B cell (primary cell): Measurements from ENCODE around the gene IRF1. TPM values are rescaled to one million over a fixed set of nuclear protein-coding genes. Genes with fewer than 3 reads are reported as not detected.

Experiments used
- ATAC-seq: fragments of 200-7000 bp; cut with Tn5 transposase; one replicate; pipeline ENCODE4 v1.10.0; 2021; ENCODE audit warnings: low read depth, mild to moderate bottlenecking, moderate number of reproducible peaks, moderate library complexity
- CTCF ChIA-PET: fragments of 350-600 bp; sonication (Branson Sonifier 250); formaldehyde crosslinking; loops from one replicate; lab custom pipeline; 2021; ENCODE audit warnings: antibody characterized with exemption, inconsistent platforms; lab: Charles Lee
- POLR2A ChIA-PET: fragments of 350-600 bp; sonication (Branson Sonifier 250); formaldehyde crosslinking; loops from one replicate; lab custom pipeline; 2021; ENCODE audit warnings: antibody characterized with exemption; lab: Charles Lee
- DNase-seq: peaks from one replicate; pipeline ENCODE4 v3.0.0; 2013
- H2AFZ ChIP-seq: 2 replicates; pipeline ENCODE4 v1.6.1; 2012; ENCODE audit warnings: mild to moderate bottlenecking, low read depth, low read length; ENCODE audit not compliant: insufficient read depth, poor library complexity, severe bottlenecking
- H3K27ac ChIP-seq, 2 donors: 1 replicate in 1 of 2; 2 replicates in 1 of 2; pipeline ENCODE4 v1.5.1; 2012 to 2013; ENCODE audit warnings: low read length in 2 of 2, mild to moderate bottlenecking in 2 of 2, moderate library complexity in 1 of 2
- H3K27me3 ChIP-seq, 4 experiments: fragments of 200-600 bp in 1 of 4; sonication (generic) in 1 of 4; replicated peaks in 1 of 4; 1 replicate in 2 of 4; 2 replicates in 2 of 4; pipeline versions ENCODE4 v1.6.1 to v1.7.0; 2013 to 2016; ENCODE audit warnings: low read length in 3 of 4, mild to moderate bottlenecking in 2 of 4, mixed read lengths in 1 of 4, moderate library complexity in 1 of 4; ENCODE audit not compliant: insufficient read depth in 4 of 4, control insufficient read depth in 3 of 4; ENCODE audit errors: control extremely low read depth in 1 of 4
- H3K36me3 ChIP-seq, 2 experiments: replicated peaks in 1 of 2; 1 replicate in 1 of 2; 2 replicates in 1 of 2; pipeline versions ENCODE4 v1.6.1 to v1.7.1; 2013; ENCODE audit warnings: low read length in 1 of 2; ENCODE audit not compliant: insufficient read depth in 2 of 2, control insufficient read depth in 1 of 2; ENCODE audit errors: control extremely low read depth in 1 of 2, extremely low read depth in 1 of 2
- H3K4me1 ChIP-seq, 2 donors: fragments of 200-600 bp in 1 of 2; sonication (generic) in 1 of 2; 1 replicate in 1 of 2; 2 replicates in 1 of 2; pipeline versions ENCODE4 v1.5.1 to v1.6.1; 2013 to 2017; ENCODE audit warnings: low read length in 2 of 2; ENCODE audit not compliant: control insufficient read depth in 2 of 2, insufficient read depth in 2 of 2
- H3K4me2 ChIP-seq: replicated peaks from 2 replicates; pipeline ENCODE3; 2012; ENCODE audit warnings: mild to moderate bottlenecking, low read depth, low read length; ENCODE audit not compliant: poor library complexity, severe bottlenecking
- H3K4me3 ChIP-seq, 5 experiments: fragments of 200-600 bp in 1 of 5; sonication (generic) in 1 of 5; 1 replicate in 3 of 5; 2 replicates in 2 of 5; pipeline versions ENCODE4 v1.5.1 to v1.7.0; 2011 to 2016; ENCODE audit warnings: low read length in 4 of 5, mild to moderate bottlenecking in 4 of 5, low read depth in 2 of 5, control low read depth in 1 of 5, moderate library complexity in 1 of 5; ENCODE audit not compliant: insufficient read depth in 1 of 5; ENCODE audit errors: control extremely low read depth in 1 of 5, extremely low read depth in 1 of 5
- H3K79me2 ChIP-seq: fragments of 200-600 bp; sonication (generic); one replicate; pipeline ENCODE4 v1.6.0; 2016; ENCODE audit warnings: low read length; ENCODE audit not compliant: control insufficient read depth, insufficient read depth
- H3K9ac ChIP-seq: fragments of 200-600 bp; sonication (generic); 2 replicates; pipeline ENCODE4 v1.6.1; 2017; ENCODE audit warnings: mild to moderate bottlenecking, low read length, moderate library complexity
- H3K9me3 ChIP-seq, 3 donors: one replicate each; pipeline versions ENCODE4 v1.6.1 to v1.7.1; 2013; ENCODE audit warnings: low read length in 2 of 3; ENCODE audit not compliant: control insufficient read depth in 2 of 3, insufficient read depth in 1 of 3; ENCODE audit errors: control extremely low read depth in 1 of 3
- H4K20me1 ChIP-seq: 2 replicates; pipeline ENCODE4 v1.6.0; 2012; ENCODE audit warnings: mild to moderate bottlenecking, low read length; ENCODE audit not compliant: insufficient read depth, control insufficient read depth, poor library complexity, severe bottlenecking
- H3K27ac Mint-ChIP-seq: one replicate; pipeline ENCODE4 v1.8.0; 2021; ENCODE audit warnings: mixed read lengths
- H3K27me3 Mint-ChIP-seq: one replicate; pipeline ENCODE4 v1.8.0; 2021; ENCODE audit warnings: mixed read lengths
- H3K4me1 Mint-ChIP-seq: one replicate; pipeline ENCODE4 v1.8.0; 2021; ENCODE audit warnings: mixed read lengths
- H3K4me3 Mint-ChIP-seq: one replicate; pipeline ENCODE4 v1.8.0; 2021; ENCODE audit warnings: mixed read lengths
- H3K9me3 Mint-ChIP-seq: one replicate; pipeline ENCODE4 v1.8.0; 2022; ENCODE audit warnings: mixed read lengths; ENCODE audit not compliant: insufficient read depth
- EZH2 ChIP-seq: IDR thresholded peaks from 2 replicates; pipeline ENCODE4 v1.6.1; 2012; ENCODE audit warnings: borderline replicate concordance, low read depth, mild to moderate bottlenecking, moderate library complexity, low read length; ENCODE audit not compliant: insufficient read depth, poor library complexity, severe bottlenecking
- WGBS: methylation state at CpG from one replicate; pipeline ENCODE4 v1.1.5; 2013; ENCODE audit warnings: missing lambda C conversion rate; ENCODE audit not compliant: insufficient coverage; 5-methylcytosine and 5-hydroxymethylcytosine counted together
- intact Hi-C: fragments of 100-400 bp; cut with micrococcal nuclease; formaldehyde crosslinking; loops from one replicate; pipeline ENCODE4 v1.10.0; 2022
- polyA plus RNA-seq: library from polyadenylated mRNA; depleted of rRNA; stranded (reverse); fragments of >200 nt; gene quantifications from 2 replicates; pipeline ENCODE4 v1.2.3, GENCODE V29; 2012
- total RNA-seq, 2 donors: library from RNA; stranded (reverse); fragments of 120-200 nt in 1 of 2; gene quantifications; 1 replicate in 1 of 2; 2 replicates in 1 of 2; pipeline versions ENCODE4 v1.2.3 to v1.2.4, GENCODE V29; 2013 to 2022
- TF ChIP-seq, protein P1 (sequence below): fragments of 200-600 bp; IDR thresholded peaks from one replicate; pipeline ENCODE4 v1.8.0; 2022; ENCODE audit warnings: antibody characterized with exemption, mild to moderate bottlenecking

Gene IRF1
- total and polyA plus RNA-seq, 2 donors (not counting 1 experiment from before 2014, with no cell fraction given), result 173 to 306 TPM

DNA sequence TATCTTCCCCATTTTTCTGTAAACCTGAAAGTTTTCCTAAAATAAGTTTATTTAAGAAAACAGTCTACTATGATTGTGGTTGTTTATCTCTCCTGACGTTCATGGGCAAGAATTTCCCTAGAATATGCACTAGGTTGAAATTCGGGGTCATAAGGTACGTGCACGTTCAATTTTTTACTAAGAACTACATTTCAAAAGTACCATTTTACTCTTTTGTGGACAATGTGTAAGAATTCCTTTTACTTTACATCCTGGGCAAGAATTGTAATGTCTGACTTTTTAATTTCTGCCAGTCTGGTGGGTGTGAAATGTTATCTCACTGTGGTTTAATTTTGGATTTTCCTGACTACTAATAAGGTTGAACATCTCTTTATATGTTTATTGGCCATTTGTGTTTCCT is 40.4 kb upstream of the IRF1 start:
- Histone ChIP-seq H3K4me2 (no peak overlapping the region), H3K27ac (no peak overlapping the region), H3K79me2 (no peaks in the 10 kb centered on the region), H3K9me3 (no peaks in the 10 kb centered on the region), H4K20me1 (no peaks in the 10 kb centered on the region), H3K4me1 (peaks cover 24 to 28% of the 10 kb centered on the region in 2 donors), H2AFZ (no peak overlapping the region), H3K9ac (no peak overlapping the region), H3K27me3 (peaks cover 0 to 8% (median 5%) of the 10 kb centered on the region in 4 experiments), H3K36me3 (no peaks in the 10 kb centered on the region), H3K4me3 (no peak overlapping the region)
- peaks cover 28% of the 10 kb centered on the region for H3K4me1 Mint-ChIP-seq
- H3K27me3 Mint-ChIP-seq, result peaks cover 11% of the 10 kb centered on the region
- POLR2A ChIA-PET, result no interaction called here
- no peak overlapping the region for H3K27ac Mint-ChIP-seq
- ATAC-seq, result no peak
- H3K9me3 Mint-ChIP-seq, result no peaks in the 10 kb centered on the region
- CTCF ChIA-PET, result no interaction called here
- WGBS, result no CpG with 5 or more reads among the region's 4 CpGs
- TF ChIP-seq, protein P1, sequence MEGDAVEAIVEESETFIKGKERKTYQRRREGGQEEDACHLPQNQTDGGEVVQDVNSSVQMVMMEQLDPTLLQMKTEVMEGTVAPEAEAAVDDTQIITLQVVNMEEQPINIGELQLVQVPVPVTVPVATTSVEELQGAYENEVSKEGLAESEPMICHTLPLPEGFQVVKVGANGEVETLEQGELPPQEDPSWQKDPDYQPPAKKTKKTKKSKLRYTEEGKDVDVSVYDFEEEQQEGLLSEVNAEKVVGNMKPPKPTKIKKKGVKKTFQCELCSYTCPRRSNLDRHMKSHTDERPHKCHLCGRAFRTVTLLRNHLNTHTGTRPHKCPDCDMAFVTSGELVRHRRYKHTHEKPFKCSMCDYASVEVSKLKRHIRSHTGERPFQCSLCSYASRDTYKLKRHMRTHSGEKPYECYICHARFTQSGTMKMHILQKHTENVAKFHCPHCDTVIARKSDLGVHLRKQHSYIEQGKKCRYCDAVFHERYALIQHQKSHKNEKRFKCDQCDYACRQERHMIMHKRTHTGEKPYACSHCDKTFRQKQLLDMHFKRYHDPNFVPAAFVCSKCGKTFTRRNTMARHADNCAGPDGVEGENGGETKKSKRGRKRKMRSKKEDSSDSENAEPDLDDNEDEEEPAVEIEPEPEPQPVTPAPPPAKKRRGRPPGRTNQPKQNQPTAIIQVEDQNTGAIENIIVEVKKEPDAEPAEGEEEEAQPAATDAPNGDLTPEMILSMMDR, result no peak
- TF ChIP-seq EZH2, result no peak
- intact Hi-C loops, result no loop called here
- no peak for DNase-seq
- no peak overlapping the region for H3K4me3 Mint-ChIP-seq

DNA sequence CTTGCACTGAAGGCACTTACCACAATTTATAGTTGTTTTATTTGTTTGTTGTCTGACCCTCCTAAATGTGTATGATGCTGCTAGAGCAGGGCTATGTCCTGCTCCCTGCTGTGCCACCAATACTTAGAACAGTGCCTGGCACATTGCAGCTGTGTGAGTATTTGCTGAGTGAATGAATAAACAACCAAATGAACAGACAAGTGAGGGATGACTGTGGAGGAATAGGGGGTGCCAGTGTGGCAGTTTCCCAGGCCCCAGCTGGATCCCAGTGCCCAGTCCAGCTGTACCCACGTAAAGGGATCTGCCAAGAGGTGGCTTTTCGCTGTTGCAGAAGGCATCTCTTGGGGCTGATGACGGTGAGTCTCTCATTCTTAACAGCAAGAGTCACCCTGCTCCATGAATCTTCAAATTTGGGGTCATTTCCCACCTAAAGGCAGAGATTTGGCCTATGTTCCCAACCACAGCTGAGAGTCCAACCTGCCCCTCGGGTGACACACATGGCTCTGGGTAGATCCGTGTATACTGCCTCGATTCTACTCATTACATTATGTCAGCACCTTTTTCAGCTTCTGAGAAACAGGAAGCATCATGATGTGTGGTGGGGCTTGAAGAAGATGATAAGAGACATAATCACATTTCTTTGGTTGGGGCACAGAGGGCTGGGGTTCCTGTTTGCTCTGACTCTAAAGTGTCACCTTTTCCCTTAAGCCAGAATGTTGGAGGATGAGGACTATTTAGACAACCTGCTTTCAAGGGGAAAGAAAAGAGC is 38.5 kb upstream of the IRF1 start:
- Histone ChIP-seq H3K36me3 (no peaks in the 10 kb centered on the region), H3K4me2 (peak overlapping the region; percentile 60), H3K4me1 (peaks cover 41 to 45% of the 10 kb centered on the region in 2 donors), H3K79me2 (no peaks in the 10 kb centered on the region), H3K4me3 (no peak overlapping the region), H4K20me1 (no peaks in the 10 kb centered on the region), H3K9ac (no peak overlapping the region), H3K9me3 (no peaks in the 10 kb centered on the region), H2AFZ (peak overlapping the region; percentile 47), H3K27ac (no peak overlapping the region), H3K27me3 (no peaks in the 10 kb centered on the region)
- H3K27ac Mint-ChIP-seq, result peak overlapping the region; percentile 38
- no peak for TF ChIP-seq EZH2
- TF ChIP-seq, protein P1, result no peak
- DNase-seq (peak; percentile 43), ATAC-seq (peak; percentile 46)
- 58% methylated on average over 3 of the region's 6 CpGs for WGBS
- H3K27me3 Mint-ChIP-seq, result no peaks in the 10 kb centered on the region
- peaks cover 47% of the 10 kb centered on the region for H3K4me1 Mint-ChIP-seq
- intact Hi-C loops, result loop anchor here (5.0 kb wide), 1 partner anchor 183 kb away; no protein-coding TSS in a partner anchor
- ChIA-PET CTCF (interaction anchor here (0.8 to 4.0 kb wide), 4 partner anchors 16 to 160 kb away, joined by 3 to 17 read pairs (median 5); partner anchors contain the start of gene SLC22A5), POLR2A (no interaction called here)
- H3K4me3 Mint-ChIP-seq, result no peak overlapping the region
- no peaks in the 10 kb centered on the region for H3K9me3 Mint-ChIP-seq
